ENCODE data around the gene FAF1.

FAF1 gene

DNA sequence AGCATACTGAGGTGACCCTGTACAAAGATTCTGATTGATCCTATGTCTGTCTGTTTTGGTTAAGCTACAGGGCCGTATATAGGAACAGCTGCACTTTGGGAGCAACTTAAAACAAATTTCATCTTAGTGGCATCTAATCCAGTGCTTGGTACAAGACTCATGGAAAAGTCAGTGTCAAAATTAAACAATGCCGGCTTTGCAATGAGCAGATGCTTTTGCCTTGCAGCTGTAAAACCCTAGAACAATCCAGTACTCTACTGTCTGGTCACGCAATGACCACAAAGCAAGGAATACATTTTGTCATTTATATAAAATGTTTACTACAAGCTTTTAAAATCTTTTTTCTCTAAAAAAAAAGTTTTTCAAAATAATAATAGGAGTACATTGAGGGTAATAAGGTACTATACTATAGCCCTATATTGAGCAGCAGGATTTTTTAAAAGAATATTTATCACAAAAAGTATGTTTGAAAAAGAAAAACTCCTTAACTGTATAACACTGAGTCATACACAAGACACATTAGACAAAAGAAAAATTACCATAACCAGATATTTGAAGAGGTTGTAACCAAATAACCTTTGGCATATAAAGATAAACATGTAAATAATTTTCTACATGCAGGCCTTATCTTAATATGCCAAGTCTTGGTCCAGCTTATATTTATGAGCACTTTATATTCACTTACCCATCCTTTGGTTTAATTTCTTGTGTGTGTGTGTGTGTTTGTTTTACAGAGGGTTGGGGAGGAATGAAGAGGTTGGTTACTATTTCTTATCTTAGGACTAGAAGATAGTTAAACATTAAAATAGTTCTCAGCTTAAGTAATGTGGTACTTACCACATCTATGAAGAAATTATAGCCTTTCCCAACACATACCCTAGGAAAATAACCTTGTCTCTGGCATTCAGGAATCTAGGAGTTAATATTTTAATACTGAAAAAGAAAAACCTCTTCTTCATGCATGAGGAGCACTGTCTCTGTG is 262.3 kb downstream of the FAF1 start:
- TF ChIP-seq CTCF (IDR thresholded peaks at IDR 0.05; ENCODE audit: insufficient read depth, low read depth, low read length, missing control alignments) = no peak
- DNase-seq (ENCODE audit: low read depth) = no peak
- no peak overlapping the region for H3K4me3 ChIP-seq (ENCODE audit: low read depth, low read length)

DNA sequence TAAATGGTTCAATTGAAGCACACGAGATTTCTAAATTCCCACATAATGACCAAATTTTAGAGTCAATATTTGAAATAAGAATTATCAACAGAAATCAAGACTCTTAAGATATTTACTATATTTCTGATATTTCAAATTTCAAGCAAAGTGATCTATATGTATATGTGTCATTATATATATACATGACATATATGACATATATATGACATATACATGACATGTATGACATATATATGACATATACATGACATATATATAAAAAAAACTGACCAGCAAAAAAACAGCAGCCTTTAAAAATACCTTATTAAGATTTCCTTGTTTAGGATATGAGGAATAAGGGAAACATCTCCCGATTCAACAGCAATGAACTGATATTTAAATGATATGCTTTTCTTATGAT is 266.2 kb downstream of the FAF1 start:
- DNase-seq (ENCODE audit: low read depth) = no peak
- TF ChIP-seq CTCF (IDR thresholded peaks at IDR 0.05; ENCODE audit: insufficient read depth, low read depth, low read length, missing control alignments) = no peak
- no peak overlapping the region for H3K4me3 ChIP-seq (ENCODE audit: low read depth, low read length)

DNA sequence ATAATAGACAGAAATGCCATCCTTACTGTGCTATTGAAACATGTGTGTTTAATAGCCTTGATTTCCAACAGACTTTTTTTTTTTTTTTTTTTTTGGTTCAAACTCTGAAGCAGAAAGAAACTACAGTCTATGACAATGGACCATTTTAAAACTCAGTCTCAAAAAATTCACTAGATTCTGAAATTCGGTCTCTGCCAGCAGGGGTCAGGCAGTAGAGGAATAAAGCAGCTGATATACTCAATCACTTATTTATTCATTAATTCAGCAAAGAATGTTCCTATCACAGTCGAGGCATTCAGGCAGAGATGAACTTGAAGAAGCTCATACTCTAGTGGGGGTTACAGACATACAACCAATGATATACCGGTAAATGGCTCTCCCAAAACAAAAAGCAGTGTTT is 275.9 kb downstream of the FAF1 start:
- DNase-seq (ENCODE audit: low read depth) = no peak
- no peak overlapping the region for H3K4me3 ChIP-seq (ENCODE audit: low read depth, low read length)
- TF ChIP-seq CTCF (IDR thresholded peaks at IDR 0.05; ENCODE audit: insufficient read depth, low read depth, low read length, missing control alignments) = no peak

DNA sequence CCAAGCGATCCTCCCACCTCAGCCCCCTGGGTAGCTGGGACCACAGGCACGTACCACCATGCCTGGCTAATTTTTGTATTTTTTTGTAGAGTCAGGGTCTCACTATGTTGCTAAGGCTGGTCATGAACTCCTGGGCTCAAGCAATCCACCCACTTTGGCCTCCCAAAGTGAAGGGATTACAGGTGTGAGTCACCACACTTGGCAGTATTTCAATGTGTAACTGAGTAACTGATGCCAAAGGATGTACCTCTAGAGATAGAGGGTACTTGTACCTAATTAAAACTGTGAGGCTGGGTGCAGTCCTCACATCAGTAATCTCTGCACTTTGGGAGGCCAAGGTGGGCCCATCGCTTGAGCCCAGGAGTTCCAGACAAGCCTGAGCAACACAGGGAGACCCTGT is 278.1 kb downstream of the FAF1 start:
- no peak overlapping the region for H3K4me3 ChIP-seq (ENCODE audit: low read depth, low read length)
- TF ChIP-seq CTCF (IDR thresholded peaks at IDR 0.05; ENCODE audit: insufficient read depth, low read depth, low read length, missing control alignments) = no peak
- DNase-seq (ENCODE audit: low read depth) = no peak

DNA sequence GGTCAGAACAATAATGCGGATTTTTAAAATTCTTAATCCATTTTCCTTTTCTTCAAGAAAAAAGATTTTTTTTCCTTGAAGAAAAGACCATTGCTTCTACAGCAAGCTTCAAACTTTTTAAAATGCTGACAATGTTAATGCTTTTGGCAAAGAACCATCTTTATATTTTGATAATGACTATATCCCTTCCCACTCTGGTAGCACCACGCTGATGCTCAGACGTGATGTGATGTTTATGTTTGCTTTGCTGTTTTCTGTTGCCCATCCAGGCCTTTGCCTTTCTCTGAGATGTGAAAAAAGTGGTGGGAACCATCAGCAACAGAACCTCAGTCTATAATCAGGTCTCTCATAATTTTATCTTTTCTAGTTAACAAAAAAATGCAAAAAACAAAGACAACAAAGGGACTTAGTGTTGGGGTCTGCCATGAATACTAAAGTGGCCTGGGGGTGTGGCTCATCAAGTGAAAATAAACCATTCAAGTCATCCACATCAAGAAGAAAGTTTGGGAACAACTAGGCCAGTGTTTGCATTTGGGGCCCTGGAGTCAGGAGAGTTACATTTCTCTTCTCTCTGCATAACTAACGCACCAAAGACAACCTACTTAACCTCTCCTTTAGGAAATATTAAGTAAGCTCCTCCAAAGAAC is 292.2 kb downstream of the FAF1 start:
- no peak overlapping the region for H3K4me3 ChIP-seq (ENCODE audit: low read depth, low read length)
- DNase-seq (ENCODE audit: low read depth) = no peak

DNA sequence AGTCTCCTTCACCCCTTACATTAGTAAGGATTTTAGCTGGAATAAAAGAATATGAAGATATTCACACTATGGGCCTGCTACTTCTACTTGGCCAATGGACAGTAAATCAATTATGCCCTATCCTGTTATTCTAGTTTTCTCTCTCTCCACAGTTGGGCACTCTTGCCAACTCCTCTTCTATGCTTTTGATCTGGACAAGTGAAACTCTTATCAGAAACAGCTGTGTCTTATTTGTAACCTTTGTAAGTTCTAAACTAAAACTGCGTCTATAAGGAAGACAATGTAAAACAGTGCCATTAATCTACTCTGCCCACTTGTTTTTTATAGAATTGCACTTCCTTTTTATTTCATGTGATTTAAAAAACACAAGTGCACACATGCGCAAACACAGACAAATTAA is 292.8 kb downstream of the FAF1 start:
- no peak for TF ChIP-seq CTCF (IDR thresholded peaks at IDR 0.05; ENCODE audit: insufficient read depth, low read depth, low read length, missing control alignments)
- no peak overlapping the region for H3K4me3 ChIP-seq (ENCODE audit: low read depth, low read length)
- DNase-seq (ENCODE audit: low read depth) = no peak

More for the DNA sequence above, 292.2 kb downstream of the FAF1 start:
- TF ChIP-seq CTCF (IDR thresholded peaks at IDR 0.05; ENCODE audit: insufficient read depth, low read depth, low read length, missing control alignments) = no peak

Data from GM12865 (cell line).